ENCODE measurements around the gene QKI.
"Not testable (repeated sequence)": the region's sequence is repeated elsewhere in the genome, so short reads cannot be mapped to it uniquely, and the experiment has no call there.

Gene QKI

DNA sequence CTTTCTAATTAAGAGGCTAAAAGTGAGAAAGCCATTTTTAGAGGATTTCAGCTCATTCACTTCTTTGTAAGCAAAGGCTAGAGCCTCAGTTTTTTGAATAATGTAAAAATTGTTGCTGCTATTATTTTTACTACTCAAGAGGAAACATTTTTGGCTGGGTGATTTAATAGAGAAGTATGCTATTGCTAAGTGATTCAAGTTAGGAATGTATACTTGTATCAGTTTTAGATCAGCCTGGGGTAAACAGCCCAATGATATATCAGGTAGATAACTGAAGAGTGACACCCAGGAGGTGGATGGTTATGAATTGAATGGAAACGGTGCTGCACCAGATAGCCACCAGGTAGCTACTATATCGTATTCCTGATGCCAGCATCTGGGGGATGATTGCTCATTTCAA, 9.2 kb downstream of the QKI start:
- no peak overlapping the region for H3K4me3 Mint-ChIP-seq
- H3K27me3 Mint-ChIP-seq, result no peaks in the 10 kb centered on the region

DNA sequence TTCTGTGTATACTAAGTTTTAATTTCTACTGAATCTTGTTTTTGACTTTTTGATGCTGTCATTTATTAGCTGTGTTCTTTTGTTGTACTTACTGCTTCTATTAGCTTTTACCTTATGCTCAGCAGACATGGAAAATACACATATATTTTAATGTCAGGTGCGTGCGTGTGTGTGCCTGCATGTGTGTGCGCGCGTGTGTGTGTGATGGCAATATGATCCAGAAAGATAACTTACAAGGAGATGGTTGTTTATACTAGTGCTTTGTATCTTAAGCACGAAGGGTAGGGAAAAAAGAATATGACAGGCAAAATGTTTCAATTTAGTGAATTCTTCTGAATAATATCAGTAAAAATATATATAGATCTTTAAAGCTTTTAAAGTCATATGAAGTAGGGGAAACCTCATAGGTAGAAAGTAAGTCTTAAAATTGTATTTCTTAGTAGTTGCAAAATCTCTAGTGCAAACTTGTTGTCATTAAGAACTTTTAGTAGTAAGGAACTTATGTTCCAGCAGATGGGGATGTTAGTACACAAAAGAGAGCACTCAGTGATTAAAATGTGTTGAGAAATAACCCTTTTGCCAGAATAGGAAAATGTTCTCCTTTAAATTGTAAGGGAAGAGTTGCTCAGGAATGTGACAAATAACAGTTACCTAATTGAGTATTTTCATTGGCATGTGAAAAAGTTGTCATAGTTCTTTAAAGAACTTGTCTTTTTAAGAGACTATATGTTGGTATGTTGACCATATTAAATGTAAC, 13.2 kb downstream of the QKI start:
- no peak overlapping the region for H3K4me3 Mint-ChIP-seq
- H3K27me3 Mint-ChIP-seq, result no peaks in the 10 kb centered on the region
- ATAC-seq (replicated peaks) (no peak), DNase-seq (no peak)
- peaks cover 18 to 36% of the 10 kb centered on the region in 2 donors for H3K4me1 Mint-ChIP-seq (ENCODE audit: low read depth in 2 of 2)
- H3K9me3 Mint-ChIP-seq, result no peaks in the 10 kb centered on the region
- peaks cover 11% of the 10 kb centered on the region for H3K36me3 Mint-ChIP-seq (ENCODE audit: insufficient read depth)
- no peak overlapping the region for H3K27ac Mint-ChIP-seq

More for the DNA sequence above, 9.2 kb downstream of the QKI start:
- no peak overlapping the region for H3K27ac Mint-ChIP-seq
- DNase-seq (no peak), ATAC-seq (replicated peaks) (no peak)
- H3K9me3 Mint-ChIP-seq, result no peaks in the 10 kb centered on the region
- peaks cover 20% of the 10 kb centered on the region for H3K36me3 Mint-ChIP-seq (ENCODE audit: insufficient read depth)
- H3K4me1 Mint-ChIP-seq (ENCODE audit: low read depth in 2 of 2), result peaks cover 24 to 33% of the 10 kb centered on the region in 2 donors

DNA sequence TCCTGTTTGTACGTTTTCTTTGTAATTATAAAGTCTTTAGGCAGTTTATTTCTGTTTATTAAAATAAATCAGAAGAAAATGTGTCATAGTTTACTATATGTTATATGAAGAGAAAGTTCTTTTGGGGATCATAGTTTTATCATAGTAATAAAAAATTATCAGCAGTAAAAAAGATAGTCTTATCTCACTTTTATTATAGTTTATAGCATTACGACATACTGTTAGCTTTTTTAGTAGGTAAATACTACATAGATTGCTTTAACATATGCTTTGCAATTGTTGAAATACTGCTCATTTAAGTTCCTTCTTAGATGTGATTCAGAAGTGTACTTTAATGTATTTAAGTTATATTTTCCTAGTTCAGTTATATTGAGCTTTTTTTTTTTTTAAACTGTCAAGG, 13.9 kb downstream of the QKI start:
- H3K4me3 Mint-ChIP-seq, result no peak overlapping the region
- peaks cover 19 to 41% of the 10 kb centered on the region in 2 donors for H3K4me1 Mint-ChIP-seq (ENCODE audit: low read depth in 2 of 2)
- DNase-seq (no peak), ATAC-seq (replicated peaks) (no peak)
- H3K9me3 Mint-ChIP-seq, result no peaks in the 10 kb centered on the region
- peaks cover 11% of the 10 kb centered on the region for H3K36me3 Mint-ChIP-seq (ENCODE audit: insufficient read depth)
- no peaks in the 10 kb centered on the region for H3K27me3 Mint-ChIP-seq
- no peak overlapping the region for H3K27ac Mint-ChIP-seq

DNA sequence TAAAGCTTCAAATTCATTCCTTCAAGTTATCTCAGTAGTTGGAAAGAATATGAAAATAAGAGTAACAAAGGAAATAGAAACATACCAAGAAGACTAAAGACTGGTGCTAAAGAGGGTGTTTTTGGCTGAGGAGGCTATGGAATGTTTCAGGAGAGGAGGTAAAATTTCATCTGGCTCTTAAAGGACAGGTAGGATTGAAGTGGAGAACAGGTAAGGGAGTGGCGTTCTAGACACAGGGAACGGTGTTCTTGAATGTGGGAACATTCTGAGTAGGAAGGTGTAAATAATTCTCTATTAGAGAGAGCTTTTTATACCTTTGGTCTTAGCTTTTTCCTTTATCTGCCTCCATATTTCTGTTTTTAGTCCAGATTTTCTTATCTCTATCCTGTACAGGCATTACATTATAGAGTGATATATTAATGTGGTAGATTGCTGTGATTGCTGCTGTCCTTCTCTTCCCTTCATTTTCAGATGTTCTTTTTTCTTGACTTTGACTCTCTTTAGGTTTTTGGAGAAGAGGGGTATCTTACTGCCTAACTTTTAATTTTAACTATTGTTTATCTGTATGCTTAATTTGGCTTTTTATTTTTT, 15.4 kb downstream of the QKI start:
- Mint-ChIP-seq H3K36me3 (ENCODE audit: insufficient read depth) (peaks cover 15% of the 10 kb centered on the region), H3K27ac (no peak overlapping the region), H3K4me3 (no peak overlapping the region), H3K4me1 (ENCODE audit: low read depth in 2 of 2) (peaks cover 21 to 44% of the 10 kb centered on the region in 2 donors), H3K27me3 (no peaks in the 10 kb centered on the region), H3K9me3 (no peaks in the 10 kb centered on the region)
- DNase-seq (no peak), ATAC-seq (replicated peaks) (no peak)

DNA sequence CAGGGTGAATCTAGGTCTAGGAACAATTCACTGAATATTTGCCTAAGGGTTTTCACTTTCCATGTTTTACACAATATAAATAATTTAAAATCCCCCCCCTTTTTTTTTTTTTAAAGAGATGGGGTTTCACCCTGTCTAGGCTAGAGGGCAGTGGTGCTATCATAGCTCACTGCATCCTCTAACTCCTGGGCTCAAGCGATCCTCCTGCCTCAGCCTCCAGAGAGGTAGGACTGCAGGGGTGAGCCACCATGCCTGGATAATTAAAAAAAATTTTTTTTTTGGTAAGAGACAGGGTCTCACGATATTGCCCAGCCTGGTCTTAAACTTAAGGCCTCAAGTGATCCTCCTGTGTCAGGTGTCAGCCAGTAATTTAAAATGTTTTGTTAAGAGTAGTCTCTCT, 17.8 kb downstream of the QKI start:
- peaks cover 20 to 40% of the 10 kb centered on the region in 2 donors for H3K4me1 Mint-ChIP-seq (ENCODE audit: low read depth in 2 of 2)
- no peak overlapping the region for H3K4me3 Mint-ChIP-seq
- H3K9me3 Mint-ChIP-seq, result no peaks in the 10 kb centered on the region

DNA sequence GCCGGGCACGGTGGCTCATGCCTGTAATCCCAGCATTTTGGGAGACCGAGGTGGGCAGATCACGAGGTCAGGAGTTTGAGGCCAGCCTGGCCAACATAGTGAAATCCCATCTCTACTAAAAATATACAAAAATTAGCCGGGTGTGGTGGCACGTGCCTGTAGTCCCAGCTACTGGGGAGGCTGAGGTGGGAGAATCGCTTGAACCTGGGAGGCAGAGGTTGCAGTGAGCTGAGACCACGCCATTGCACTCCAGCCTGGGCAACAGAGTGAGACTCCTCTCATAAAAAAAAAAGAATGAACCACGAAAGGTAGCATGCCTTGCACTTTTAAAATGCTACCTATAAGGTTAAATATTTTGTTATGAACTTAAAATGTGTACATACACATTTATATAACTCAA, 19.0 kb downstream of the QKI start:
- H3K27me3 Mint-ChIP-seq; DNase-seq; H3K27ac Mint-ChIP-seq; H3K4me3 Mint-ChIP-seq; ATAC-seq (replicated peaks); H3K9me3 Mint-ChIP-seq: not testable (repeated sequence)
- Mint-ChIP-seq H3K36me3 (ENCODE audit: insufficient read depth) (peaks cover 11% of the 10 kb centered on the region), H3K4me1 (ENCODE audit: low read depth in 2 of 2) (peaks cover 22 to 44% of the 10 kb centered on the region in 2 donors)

More for the DNA sequence above, 17.8 kb downstream of the QKI start:
- ATAC-seq (replicated peaks) (no peak), DNase-seq (no peak)
- Mint-ChIP-seq H3K27ac (no peak overlapping the region), H3K36me3 (ENCODE audit: insufficient read depth) (peaks cover 11% of the 10 kb centered on the region), H3K27me3 (no peaks in the 10 kb centered on the region)

DNA sequence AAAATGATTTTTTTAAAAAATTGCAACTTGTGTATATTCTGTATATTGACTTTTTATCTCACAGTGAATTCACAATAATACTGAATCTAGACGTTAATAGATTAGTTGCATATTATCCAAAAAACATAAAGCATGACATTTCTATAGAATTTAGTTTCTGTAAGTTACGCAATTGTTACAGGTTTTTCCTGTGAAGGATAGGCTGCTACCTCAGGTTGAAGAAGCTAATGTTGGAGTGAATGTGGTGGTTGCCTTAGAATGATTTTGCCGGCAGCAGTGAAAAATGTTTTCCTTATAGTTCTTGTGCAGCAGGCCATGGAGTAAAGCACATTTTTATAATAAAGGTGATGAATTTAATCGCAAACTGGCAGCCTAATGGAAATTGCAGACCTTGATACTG, 20.5 kb downstream of the QKI start:
- no peaks in the 10 kb centered on the region for H3K9me3 Mint-ChIP-seq
- peaks cover 15% of the 10 kb centered on the region for H3K36me3 Mint-ChIP-seq (ENCODE audit: insufficient read depth)
- H3K27me3 Mint-ChIP-seq, result no peaks in the 10 kb centered on the region
- ATAC-seq (replicated peaks) (no peak), DNase-seq (no peak)
- no peak overlapping the region for H3K4me3 Mint-ChIP-seq
- no peak overlapping the region for H3K27ac Mint-ChIP-seq
- peaks cover 30 to 43% of the 10 kb centered on the region in 2 donors for H3K4me1 Mint-ChIP-seq (ENCODE audit: low read depth in 2 of 2)

DNA sequence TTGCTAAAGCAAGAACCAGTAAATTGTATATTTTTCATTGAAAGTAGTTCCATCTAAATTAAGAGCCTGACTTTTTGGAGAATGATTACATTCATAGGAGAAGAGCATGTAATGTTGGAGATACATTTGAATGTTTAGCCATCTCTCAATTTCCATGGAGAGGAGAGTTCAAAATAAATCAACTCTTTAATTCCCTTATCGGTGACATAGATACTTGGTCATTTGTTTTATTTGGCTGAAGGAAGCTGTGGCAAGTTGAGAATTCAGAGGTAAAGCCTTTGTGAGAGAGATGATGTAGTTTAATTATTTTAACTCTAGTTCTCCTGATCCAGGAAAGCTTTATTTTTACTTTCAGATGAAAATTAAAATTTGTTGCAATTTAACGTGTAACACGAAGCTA, 22.3 kb downstream of the QKI start:
- Mint-ChIP-seq H3K27me3 (no peaks in the 10 kb centered on the region), H3K4me3 (no peak overlapping the region), H3K27ac (no peak overlapping the region), H3K4me1 (ENCODE audit: low read depth in 2 of 2) (peaks cover 27 to 44% of the 10 kb centered on the region in 2 donors), H3K9me3 (no peaks in the 10 kb centered on the region), H3K36me3 (ENCODE audit: insufficient read depth) (peaks cover 15% of the 10 kb centered on the region)
- DNase-seq, result no peak
- ATAC-seq (replicated peaks), result no peak

DNA sequence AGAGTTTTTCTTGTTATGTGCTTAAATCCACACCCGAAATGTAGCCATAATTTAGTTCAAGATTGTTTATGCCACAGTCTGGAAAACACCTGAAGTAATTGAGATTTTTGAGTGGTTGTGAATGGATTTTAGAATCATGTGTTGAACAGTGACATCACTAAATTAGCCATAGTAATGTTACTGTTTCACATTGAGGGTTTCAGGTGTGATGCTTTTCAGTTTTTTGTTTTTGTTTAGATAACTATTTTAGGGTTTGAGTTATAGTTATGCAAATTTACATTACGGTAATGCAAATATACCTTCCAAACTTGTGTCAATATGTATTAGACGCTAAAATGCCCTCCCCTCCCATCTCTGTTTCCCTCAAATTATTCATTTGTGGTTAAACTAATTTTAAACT, 22.9 kb downstream of the QKI start:
- DNase-seq (no peak), ATAC-seq (replicated peaks) (no peak)
- Mint-ChIP-seq H3K9me3 (no peaks in the 10 kb centered on the region), H3K4me1 (ENCODE audit: low read depth in 2 of 2) (peaks cover 30 to 48% of the 10 kb centered on the region in 2 donors), H3K4me3 (no peak overlapping the region), H3K27ac (no peak overlapping the region), H3K36me3 (ENCODE audit: insufficient read depth) (peaks cover 14% of the 10 kb centered on the region), H3K27me3 (no peaks in the 10 kb centered on the region)

DNA sequence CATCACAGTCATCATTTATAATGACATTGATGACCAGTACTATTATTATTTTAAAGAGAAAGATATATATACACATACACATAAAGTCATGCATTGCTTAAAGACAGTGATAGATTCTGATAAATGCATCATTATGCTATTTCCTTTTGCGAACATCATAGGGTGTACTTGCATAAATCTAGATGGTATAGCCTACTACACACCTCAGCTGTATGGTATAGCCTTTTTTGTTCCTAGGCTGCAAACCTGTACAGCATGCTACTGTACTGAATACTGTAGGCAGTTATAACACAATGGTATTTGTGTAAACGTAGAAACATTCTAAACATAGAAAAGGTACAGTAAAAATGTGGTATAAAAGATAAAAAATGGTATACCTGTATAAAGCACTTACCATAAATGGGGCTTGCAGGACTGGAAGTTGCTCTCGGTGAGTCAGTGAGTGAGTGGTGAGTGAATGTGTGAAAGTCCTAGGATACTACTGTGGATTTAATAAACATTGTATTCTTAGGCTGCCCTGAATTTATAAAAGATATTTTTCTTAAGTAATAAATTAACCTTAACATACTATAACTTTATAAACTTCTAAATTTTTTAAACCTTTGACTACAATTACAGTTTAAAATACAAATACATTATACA, 23.9 kb downstream of the QKI start:
- Mint-ChIP-seq H3K4me3 (no peak overlapping the region), H3K9me3 (no peaks in the 10 kb centered on the region), H3K4me1 (ENCODE audit: low read depth in 2 of 2) (peaks cover 27 to 42% of the 10 kb centered on the region in 2 donors), H3K27ac (no peak overlapping the region), H3K27me3 (no peaks in the 10 kb centered on the region), H3K36me3 (ENCODE audit: insufficient read depth) (peaks cover 14% of the 10 kb centered on the region)
- ATAC-seq (replicated peaks) (peak; percentile 32), DNase-seq (no peak)

DNA sequence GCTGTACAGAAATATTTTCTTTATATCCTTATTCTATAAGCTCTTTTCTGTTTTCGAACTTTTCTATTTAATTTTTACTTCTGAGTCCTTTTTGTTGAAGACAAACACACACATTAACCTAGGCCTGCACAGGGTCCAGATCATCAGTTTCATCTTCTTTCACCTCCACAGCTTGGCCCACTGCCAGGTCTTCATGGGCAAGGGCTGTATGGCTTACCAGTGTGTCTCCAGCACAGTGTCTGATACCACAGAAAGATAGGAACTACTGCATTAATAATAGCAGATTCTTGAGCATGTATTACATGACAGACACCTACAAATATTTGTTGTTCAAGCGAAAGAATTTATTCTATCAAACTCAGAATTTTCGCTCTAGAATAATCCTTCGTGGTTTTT, 24.4 kb downstream of the QKI start:
- Mint-ChIP-seq H3K9me3 (no peaks in the 10 kb centered on the region), H3K27me3 (no peaks in the 10 kb centered on the region), H3K4me1 (ENCODE audit: low read depth in 2 of 2) (peaks cover 27 to 39% of the 10 kb centered on the region in 2 donors), H3K27ac (no peak overlapping the region), H3K36me3 (ENCODE audit: insufficient read depth) (peaks cover 10% of the 10 kb centered on the region), H3K4me3 (no peak overlapping the region)
- DNase-seq (peak; percentile 30 to 47 (median 46)), ATAC-seq (replicated peaks) (peak; percentile 79)

DNA sequence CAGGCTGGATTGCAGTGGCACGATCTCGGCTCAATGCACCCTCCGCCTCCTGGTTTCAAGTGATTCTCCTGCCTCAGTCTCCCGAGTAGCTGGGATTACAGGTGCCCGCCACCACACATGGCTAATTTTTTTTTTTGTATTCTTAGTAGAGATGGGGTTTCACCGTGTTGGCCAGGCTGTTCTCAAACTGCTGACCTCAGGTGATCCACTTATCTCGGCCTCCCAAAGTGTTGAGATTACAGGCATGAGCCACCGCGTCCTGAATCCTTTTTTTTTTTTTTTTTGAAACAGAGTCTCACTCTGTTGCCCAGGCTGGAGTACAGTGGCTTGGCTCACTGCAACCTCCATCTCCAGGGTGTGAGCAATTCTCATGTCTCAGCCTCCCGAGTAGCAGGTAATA, 24.9 kb downstream of the QKI start:
- not testable (repeated sequence) for H3K9me3 Mint-ChIP-seq; ATAC-seq (replicated peaks); H3K27me3 Mint-ChIP-seq; DNase-seq; H3K36me3 Mint-ChIP-seq (ENCODE audit: insufficient read depth); H3K27ac Mint-ChIP-seq; H3K4me3 Mint-ChIP-seq
- H3K4me1 Mint-ChIP-seq (ENCODE audit: low read depth in 2 of 2), result peaks cover 28 to 38% of the 10 kb centered on the region in 2 donors

DNA sequence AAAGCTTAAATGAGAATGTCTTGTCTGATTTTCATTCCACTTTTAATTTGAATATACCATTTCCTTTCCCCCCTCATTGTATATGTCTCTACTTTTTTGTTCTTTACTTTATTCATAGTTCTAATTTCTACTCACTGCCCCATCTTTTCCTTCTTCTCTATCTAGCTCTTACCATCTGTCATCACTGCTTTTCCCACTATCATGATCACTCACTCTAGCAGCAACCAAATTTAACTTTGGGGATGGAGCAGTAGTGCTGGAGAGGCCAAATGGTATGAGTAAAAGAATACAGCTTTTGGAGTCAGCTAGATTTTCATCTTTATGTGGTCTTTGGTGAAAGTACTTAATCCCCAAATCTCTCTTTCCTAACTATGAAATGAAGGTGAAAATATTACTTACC, 25.5 kb downstream of the QKI start:
- Mint-ChIP-seq H3K9me3 (no peaks in the 10 kb centered on the region), H3K27ac (no peak overlapping the region), H3K4me1 (ENCODE audit: low read depth in 2 of 2) (peaks cover 27 to 36% of the 10 kb centered on the region in 2 donors), H3K36me3 (ENCODE audit: insufficient read depth) (peaks cover 6% of the 10 kb centered on the region), H3K4me3 (no peak overlapping the region), H3K27me3 (no peaks in the 10 kb centered on the region)
- no peak for ATAC-seq (replicated peaks)
- no peak for DNase-seq

DNA sequence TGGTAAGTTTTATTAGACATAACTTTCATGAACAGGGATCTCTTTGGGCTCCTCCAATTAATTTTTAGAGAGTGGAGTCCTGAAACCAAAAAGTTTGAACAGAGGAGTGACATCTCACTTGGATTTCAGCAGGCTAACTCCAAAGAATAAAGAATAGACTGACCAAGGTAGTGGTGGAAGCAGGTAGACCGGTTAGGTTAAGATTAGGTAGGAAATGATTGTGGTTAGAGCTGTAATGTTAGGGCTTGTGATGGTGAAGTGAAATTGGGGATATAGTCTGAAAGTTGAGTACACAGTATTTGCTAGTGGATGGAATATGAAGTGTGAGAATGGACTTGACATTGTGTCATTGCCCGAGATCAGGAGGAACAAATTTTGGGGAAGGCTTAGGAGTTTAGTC, 27.8 kb downstream of the QKI start:
- no peaks in the 10 kb centered on the region for H3K9me3 Mint-ChIP-seq
- ATAC-seq (replicated peaks), result no peak
- peaks cover 10% of the 10 kb centered on the region for H3K36me3 Mint-ChIP-seq (ENCODE audit: insufficient read depth)
- H3K27me3 Mint-ChIP-seq, result no peaks in the 10 kb centered on the region
- peaks cover 24 to 39% of the 10 kb centered on the region in 2 donors for H3K4me1 Mint-ChIP-seq (ENCODE audit: low read depth in 2 of 2)
- no peak overlapping the region for H3K27ac Mint-ChIP-seq
- DNase-seq, result no peak
- H3K4me3 Mint-ChIP-seq, result no peak overlapping the region

Measured in effector memory CD8-positive, alpha-beta T cell (primary cell).